Measurements from ENCODE around the gene TRIOBP.
A peak's percentile ranks its signal among the peaks of the same experiment; 100 is the strongest.

DNA sequence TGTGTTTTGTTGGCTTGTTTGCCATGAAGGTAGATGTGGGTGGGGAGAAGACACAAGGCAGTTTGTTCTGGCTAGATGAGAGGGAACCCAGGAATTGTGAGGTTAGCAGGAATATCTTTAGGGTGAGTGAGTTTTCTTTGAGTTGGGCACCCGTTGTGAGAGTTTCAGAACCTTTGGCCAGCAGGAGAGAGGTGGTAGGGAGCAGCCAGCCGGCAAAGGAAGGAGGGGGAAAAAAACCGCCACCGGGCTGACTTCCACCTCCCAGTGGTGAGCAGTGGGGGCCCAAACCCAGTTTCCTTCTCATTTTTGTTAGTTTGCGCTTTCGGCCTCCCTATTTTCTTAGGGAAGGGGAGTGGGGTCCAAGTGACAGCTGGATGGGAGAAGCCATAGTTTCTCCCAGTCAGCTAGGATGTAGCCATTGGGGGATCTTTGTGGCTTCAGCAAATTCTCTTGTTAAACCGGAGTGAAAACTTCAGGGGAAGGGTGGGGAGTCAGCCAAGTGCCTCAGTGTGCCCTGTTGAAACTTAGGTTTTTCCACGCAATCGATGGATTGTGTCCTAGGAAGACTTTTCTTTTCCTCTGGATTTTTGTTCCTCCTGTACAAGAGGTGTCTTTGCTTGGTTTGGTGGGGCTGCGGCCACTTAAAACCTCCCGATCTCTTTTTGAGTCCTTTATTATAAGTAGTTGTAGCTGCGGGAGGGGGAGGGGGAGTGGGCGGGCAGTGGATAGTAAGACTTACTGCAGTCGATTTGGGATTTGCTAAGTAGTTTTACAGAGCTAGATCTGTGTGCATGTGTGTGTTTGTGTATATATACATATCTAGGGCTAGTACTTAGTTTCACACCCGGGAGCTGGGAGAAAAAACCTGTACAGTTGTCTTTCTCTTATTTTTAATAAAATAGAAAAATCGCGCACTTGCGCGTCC, 109.8 kb downstream of the TRIOBP start:
- TF ChIP-seq EZH2phosphoT487 (IDR thresholded peaks at IDR 0.05; ENCODE audit: low read depth) (peak; percentile 68), CTCF (IDR thresholded peaks at IDR 0.05; ENCODE audit: low read depth, low read length) (no peak)
